Stimulated activated CD4-positive, alpha-beta T cell treated with anti-CD3 and anti-CD28 coated beads, Interleukin-4, amount 100 ng/mL, for 1 hour (primary cell): ENCODE measurements around the gene CPNE4.

Experiments
- DNase-seq: peaks from one replicate; pipeline ENCODE4 v3.0.0-alpha.2; 2020

The CPNE4 gene

GRCh38 chr3:131795390-131796090, 239.3 kb downstream of the CPNE4 start:
- DNase-seq = no peak

- DNase-seq = no peak
Measured at GRCh38 chr3:131794766-131795388, 239.9 kb downstream of the CPNE4 start.

GRCh38 chr3:131793870-131794269, 240.9 kb downstream of the CPNE4 start:
- no peak for DNase-seq

- DNase-seq = no peak
Measured at GRCh38 chr3:131789188-131789587, 245.6 kb downstream of the CPNE4 start.

- DNase-seq = no peak
Measured at GRCh38 chr3:131786386-131786785, 248.4 kb downstream of the CPNE4 start.

GRCh38 chr3:131782751-131783150, 252.1 kb downstream of the CPNE4 start:
- no peak for DNase-seq

- DNase-seq = no peak
Measured at GRCh38 chr3:131778526-131778925, 256.3 kb downstream of the CPNE4 start.

- no peak for DNase-seq
Measured at GRCh38 chr3:131775650-131776049, 259.2 kb downstream of the CPNE4 start.

- DNase-seq = no peak
Measured at GRCh38 chr3:131772269-131773026, 262.4 kb downstream of the CPNE4 start.

GRCh38 chr3:131762981-131763564, 271.7 kb downstream of the CPNE4 start:
- DNase-seq = no peak

- no peak for DNase-seq
Measured at GRCh38 chr3:131756405-131756804, 278.4 kb downstream of the CPNE4 start.

- no peak for DNase-seq
Measured at GRCh38 chr3:131755380-131755779, 279.4 kb downstream of the CPNE4 start.

- DNase-seq = no peak
Measured at GRCh38 chr3:131750256-131750655, 284.6 kb downstream of the CPNE4 start.

- no peak for DNase-seq
Measured at GRCh38 chr3:131749826-131750225, 285.0 kb downstream of the CPNE4 start.

GRCh38 chr3:131747466-131747865, 287.3 kb downstream of the CPNE4 start:
- no peak for DNase-seq

GRCh38 chr3:131744765-131745164, 290.0 kb downstream of the CPNE4 start:
- DNase-seq = no peak

- DNase-seq = no peak
Measured at GRCh38 chr3:131743126-131743525, 291.7 kb downstream of the CPNE4 start.

- DNase-seq = no peak
Measured at GRCh38 chr3:131739211-131739610, 295.6 kb downstream of the CPNE4 start.

- no peak for DNase-seq
Measured at GRCh38 chr3:131738095-131738494, 296.7 kb downstream of the CPNE4 start.

GRCh38 chr3:131735544-131735943, 299.3 kb downstream of the CPNE4 start:
- DNase-seq = no peak

GRCh38 chr3:131735116-131735515, 299.7 kb downstream of the CPNE4 start:
- no peak for DNase-seq

GRCh38 chr3:131733086-131733841, 301.6 kb downstream of the CPNE4 start:
- DNase-seq = no peak

- peak; percentile 5 for DNase-seq
Measured at GRCh38 chr3:131731709-131732108, 303.1 kb downstream of the CPNE4 start.
